Psoas muscle (tissue), 8 donors: Measurements from ENCODE around the gene KCNJ10. TPM values are rescaled to one million over a fixed set of nuclear protein-coding genes. Genes with fewer than 3 reads are reported as not detected.
"Not testable (repeated sequence)": the region's sequence is repeated elsewhere in the genome, so short reads cannot be mapped to it uniquely, and the experiment has no call there.

Source experiments
- ATAC-seq, 4 donors: fragments of 200-7000 bp; cut with Tn5 transposase; one replicate each; pipeline ENCODE4 v1.9.1; 2020; ENCODE audit warnings: moderate library complexity in 3 of 4, mild to moderate bottlenecking in 2 of 4
- DNase-seq, 2 donors: peaks; one replicate each; pipeline ENCODE4 v3.0.0-alpha.2; 2020
- H3K27ac ChIP-seq: fragments of 200-600 bp; one replicate; pipeline ENCODE4 v1.8.0; 2022
- H3K27me3 ChIP-seq, 3 donors: fragments of 200-600 bp in 1 of 3; one replicate each; pipeline versions ENCODE4 v1.6.1 to v1.8.0; 2013 to 2022; ENCODE audit warnings: low read length in 2 of 3, mild to moderate bottlenecking in 2 of 3, moderate library complexity in 1 of 3; ENCODE audit not compliant: insufficient read depth in 3 of 3
- H3K36me3 ChIP-seq, 2 donors: fragments of 200-600 bp in 1 of 2; one replicate each; pipeline versions ENCODE4 v1.6.1 to v1.8.0; 2013 to 2022; ENCODE audit warnings: low read depth in 1 of 2, mild to moderate bottlenecking in 1 of 2, moderate library complexity in 1 of 2; ENCODE audit not compliant: insufficient read depth in 1 of 2
- H3K4me1 ChIP-seq: fragments of 200-600 bp; one replicate; pipeline ENCODE4 v1.8.0; 2022
- H3K4me3 ChIP-seq: fragments of 200-600 bp; one replicate; pipeline ENCODE4 v1.8.0; 2022; ENCODE audit warnings: mild to moderate bottlenecking
- H3K9me3 ChIP-seq: fragments of 200-600 bp; one replicate; pipeline ENCODE4 v1.8.0; 2022
- CTCF ChIP-seq: fragments of 200-600 bp; IDR thresholded peaks from one replicate; pipeline ENCODE4 v1.8.0; 2022; ENCODE audit warnings: antibody characterized with exemption
- WGBS, 3 donors: extraction: QIAGEN DNeasy Blood & Tissue Kit; methylation state at CpG; one replicate each; pipeline versions ENCODE4 v1.1.6 to v1.1.7; 2013; 5-methylcytosine and 5-hydroxymethylcytosine counted together
- intact Hi-C, 2 donors: fragments of 100-400 bp; cut with DNase I; formaldehyde crosslinking; loops; one replicate each; pipeline versions ENCODE4 v1.11.0 to v1.14.2; 2022
- polyA plus RNA-seq, 3 donors: library from polyadenylated mRNA; stranded (reverse); fragments of 200-250 nt; gene quantifications; one replicate each; pipeline ENCODE4 v1.2.3, GENCODE V29; 2013
- total RNA-seq, 4 donors: library from RNA; stranded (reverse); fragmentation: NEBNext Ultra II Directional in 2 of 4; extraction: Animal tissue kit (Norgen Biotek cat#: 25700) in 2 of 4; gene quantifications; one replicate each; pipeline versions ENCODE4 v1.2.1 to v1.2.4, GENCODE V29; 2021 to 2023
- donor health status: healthy with polysubstance abuse.
- donor health status: DM: no; HTN: no; CAD: no; lungs with moderate emphysema.
- donor health status: Bipolar disorder and iron deficiency.
- donor health status: healthy.
- donor health status: DM: yes; HTN: yes; CAD: no.
- donor health status: DM: no; HTN: no; CAD: no.
- donor health status: DM: no; HTN: no; CAD: no.
- donor health status: DM: yes; HTN: yes; CAD: no.

KCNJ10 gene
- total and polyA plus RNA-seq, 7 donors: 0.01 to 0.09 (median 0.05) TPM; not detected in 3

- intact Hi-C loops: no loop called here
- H3K36me3 ChIP-seq: no peaks in the 10 kb centered on the region
- no peak for ATAC-seq
- H3K9me3 ChIP-seq: no peaks in the 10 kb centered on the region
- no peaks in the 10 kb centered on the region for H3K4me1 ChIP-seq
- H3K27ac ChIP-seq: no peak overlapping the region
- no peak for TF ChIP-seq CTCF
- 64 to 70% (median 64%) methylated on average over 7 of the region's 7 CpGs for WGBS, 3 donors
- H3K27me3 ChIP-seq: peaks cover 0 to 6% (median 0%) of the 10 kb centered on the region in 3 donors
- H3K4me3 ChIP-seq: no peak overlapping the region
- no peak for DNase-seq
Measured at GRCh38 chr1:160053548-160054365, 16.2 kb downstream of the KCNJ10 start.

GRCh38 chr1:160052936-160053335, 17.0 kb downstream of the KCNJ10 start:
- DNase-seq (no peak), ATAC-seq (no peak)
- Histone ChIP-seq H3K27me3 (peaks cover 0 to 6% (median 0%) of the 10 kb centered on the region in 3 donors), H3K4me3 (no peak overlapping the region), H3K36me3 (no peaks in the 10 kb centered on the region), H3K27ac (no peak overlapping the region), H3K9me3 (no peaks in the 10 kb centered on the region), H3K4me1 (no peaks in the 10 kb centered on the region)
- intact Hi-C loops: no loop called here
- WGBS, 3 donors: 55 to 66% (median 65%) methylated on average over 6 of the region's 6 CpGs
- no peak for TF ChIP-seq CTCF

GRCh38 chr1:160050619-160051018, 19.3 kb downstream of the KCNJ10 start:
- Histone ChIP-seq H3K9me3 (no peaks in the 10 kb centered on the region), H3K27me3 (peaks cover 0 to 6% (median 0%) of the 10 kb centered on the region in 3 donors), H3K4me3 (no peak overlapping the region), H3K36me3 (no peaks in the 10 kb centered on the region), H3K27ac (no peak overlapping the region), H3K4me1 (no peaks in the 10 kb centered on the region)
- intact Hi-C loops: no loop called here
- DNase-seq (no peak), ATAC-seq (no peak)
- TF ChIP-seq CTCF: no peak
- WGBS, 3 donors: 64 to 76% (median 75%) methylated on average over 1 of the region's 1 CpG

- H3K27me3 ChIP-seq, H3K4me3 ChIP-seq, H3K27ac ChIP-seq, H3K4me1 ChIP-seq, intact Hi-C loops, DNase-seq, ATAC-seq, H3K36me3 ChIP-seq, H3K9me3 ChIP-seq: not testable (repeated sequence)
- 56 to 80% (median 70%) methylated on average over 2 of the region's 2 CpGs for WGBS, 3 donors
Measured at GRCh38 chr1:160050182-160050581, 19.8 kb downstream of the KCNJ10 start.

GRCh38 chr1:160049101-160049500, 20.9 kb downstream of the KCNJ10 start:
- Histone ChIP-seq H3K9me3 (no peaks in the 10 kb centered on the region), H3K27me3 (peaks cover 0 to 6% (median 0%) of the 10 kb centered on the region in 3 donors), H3K36me3 (no peaks in the 10 kb centered on the region), H3K27ac (no peak overlapping the region), H3K4me3 (no peak overlapping the region), H3K4me1 (no peaks in the 10 kb centered on the region)
- intact Hi-C loops: loop anchor here in 1 of 2 donors (5.0 kb wide), 1 partner anchor 33 kb away; the partner anchor contains the start of gene KCNJ9
- 87 to 92% (median 90%) methylated on average over 3 of the region's 3 CpGs for WGBS, 3 donors
- DNase-seq (no peak), ATAC-seq (no peak)
- TF ChIP-seq CTCF: no peak
